ENCODE measurements around the gene IL33.

Gene IL33

DNA sequence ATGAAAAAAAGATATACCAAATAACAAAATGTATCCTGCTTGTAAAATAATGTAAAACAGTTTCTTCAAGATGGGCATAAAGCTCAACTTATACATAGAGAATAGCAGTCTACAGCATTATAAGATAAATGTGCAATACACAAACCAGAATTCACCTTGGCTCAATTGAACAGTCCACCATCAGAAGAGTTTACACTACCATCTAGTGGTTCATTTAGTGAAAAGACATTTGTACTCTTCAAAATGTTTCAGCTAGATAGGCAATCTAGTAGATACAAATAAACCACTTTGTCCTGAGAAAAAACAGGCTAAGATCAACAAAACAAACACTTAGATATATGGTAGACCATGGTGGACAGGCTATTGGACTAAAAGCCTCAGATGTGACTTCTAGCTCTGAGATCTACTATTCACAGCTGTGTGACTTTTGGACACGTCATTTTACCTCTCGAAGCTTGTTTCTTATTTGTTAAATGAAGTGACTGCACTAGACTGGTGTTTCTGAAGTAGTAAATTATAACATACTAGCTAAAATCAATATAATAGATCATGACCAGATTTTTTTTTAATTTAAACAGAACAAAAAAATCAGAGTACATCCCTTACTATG, 90.5 kb downstream of the IL33 start:
- DNase-seq = no peak

All from islet precursor cell (in vitro differentiated cells).